Thoracic aorta (tissue), 2 donors: ENCODE data around the gene SIK3. TPM values are rescaled to one million over a fixed set of nuclear protein-coding genes. Genes with fewer than 3 reads are reported as not detected.
"Not testable (repeated sequence)": the region's sequence is repeated elsewhere in the genome, so short reads cannot be mapped to it uniquely, and the experiment has no call there.

ENCODE experiments used
- ATAC-seq: fragments of 150-250 bp; one replicate; pipeline ENCODE4 v1.8.0; 2017; ENCODE audit warnings: low read depth; ENCODE audit not compliant: insufficient number of reproducible peaks, low FRiP score
- DNase-seq: peaks from one replicate; pipeline ENCODE4 v3.0.0-alpha.2; 2020; ENCODE audit warnings: low spot score
- H3K27ac ChIP-seq, 2 donors: fragments of 200-600 bp; sonication (generic); 1 replicate in 1 of 2; 2 replicates in 1 of 2; pipeline ENCODE4 v1.5.1; 2016; ENCODE audit warnings: mild to moderate bottlenecking in 2 of 2, moderate library complexity in 2 of 2
- H3K27me3 ChIP-seq: fragments of 200-600 bp; sonication (generic); replicated peaks from 2 replicates; pipeline ENCODE4 v1.6.0; 2016; ENCODE audit warnings: mild to moderate bottlenecking; ENCODE audit not compliant: insufficient read depth
- H3K36me3 ChIP-seq: fragments of 200-600 bp; sonication (generic); one replicate; pipeline ENCODE4 v1.5.1; 2016
- H3K4me1 ChIP-seq, 2 donors: fragments of 200-600 bp; sonication (generic); 1 replicate in 1 of 2; 2 replicates in 1 of 2; pipeline versions ENCODE4 v1.5.1 to v1.6.0; 2016; ENCODE audit warnings: low read depth in 2 of 2, mild to moderate bottlenecking in 1 of 2; ENCODE audit not compliant: control insufficient read depth in 1 of 2
- H3K4me3 ChIP-seq: fragments of 200-600 bp; sonication (generic); 2 replicates; pipeline ENCODE4 v1.5.1; 2016; ENCODE audit warnings: mild to moderate bottlenecking
- H3K9me3 ChIP-seq: fragments of 200-600 bp; sonication (generic); 2 replicates; pipeline ENCODE4 v1.5.1; 2016
- CTCF ChIP-seq: fragments of 200-600 bp; sonication (generic); IDR thresholded peaks from one replicate; pipeline ENCODE4 v1.5.1; 2019; ENCODE audit warnings: antibody characterized with exemption
- total RNA-seq, 2 donors: library from RNA; depleted of rRNA; stranded (reverse); fragments of >200 nt; gene quantifications; one replicate each; pipeline versions ENCODE4 v1.1.0 to v1.2.3, GENCODE V29; 2016

SIK3 gene
- total RNA-seq, 2 donors from 2014 or later = 32.9 to 53.7 TPM

- no peak for TF ChIP-seq CTCF
- Histone ChIP-seq H3K36me3 (no peaks in the 10 kb centered on the region), H3K27me3 (no peaks in the 10 kb centered on the region), H3K4me1 (no peaks in the 10 kb centered on the region), H3K4me3 (no peak overlapping the region), H3K27ac (no peak overlapping the region), H3K9me3 (no peaks in the 10 kb centered on the region)
- no peak for ATAC-seq
- DNase-seq = no peak
Observed at GRCh38 chr11:117052196-117053149, 45.8 kb downstream of the SIK3 start.

- H3K9me3 ChIP-seq, H3K36me3 ChIP-seq, H3K27me3 ChIP-seq, H3K27ac ChIP-seq, DNase-seq, ATAC-seq, H3K4me3 ChIP-seq, H3K4me1 ChIP-seq: not testable (repeated sequence)
Observed at GRCh38 chr11:117050121-117050520, 48.1 kb downstream of the SIK3 start.

- not testable (repeated sequence) for H3K27ac ChIP-seq, H3K36me3 ChIP-seq, DNase-seq, ATAC-seq, H3K27me3 ChIP-seq, H3K4me3 ChIP-seq, H3K9me3 ChIP-seq
- peaks cover 14 to 19% of the 10 kb centered on the region in 2 donors for H3K4me1 ChIP-seq
Observed at GRCh38 chr11:117046627-117047026, 51.6 kb downstream of the SIK3 start.

- H3K27ac ChIP-seq = no peak overlapping the region
Observed at GRCh38 chr11:117045956-117046355, 52.3 kb downstream of the SIK3 start.

GRCh38 chr11:117045196-117045595 lies 53.0 kb downstream of the SIK3 start:
- Histone ChIP-seq H3K27me3 (no peaks in the 10 kb centered on the region), H3K36me3 (no peaks in the 10 kb centered on the region), H3K27ac (no peak overlapping the region), H3K9me3 (no peaks in the 10 kb centered on the region), H3K4me3 (no peak overlapping the region), H3K4me1 (peaks cover 14 to 19% of the 10 kb centered on the region in 2 donors)
- ATAC-seq (no peak), DNase-seq (no peak)
- TF ChIP-seq CTCF = no peak

More at GRCh38 chr11:117045956-117046355, 52.3 kb downstream of the SIK3 start:
- Histone ChIP-seq H3K4me3 (no peak overlapping the region), H3K9me3 (no peaks in the 10 kb centered on the region), H3K36me3 (no peaks in the 10 kb centered on the region), H3K4me1 (peaks cover 14 to 19% of the 10 kb centered on the region in 2 donors), H3K27me3 (no peaks in the 10 kb centered on the region)
- TF ChIP-seq CTCF = no peak
- DNase-seq (no peak), ATAC-seq (no peak)

- peaks cover 14 to 19% of the 10 kb centered on the region in 2 donors for H3K4me1 ChIP-seq
- H3K9me3 ChIP-seq = no peaks in the 10 kb centered on the region
- no peak overlapping the region for H3K4me3 ChIP-seq
- H3K27me3 ChIP-seq = no peaks in the 10 kb centered on the region
- no peak for TF ChIP-seq CTCF
- H3K27ac ChIP-seq = no peak overlapping the region
- no peak for DNase-seq
- ATAC-seq = no peak
- H3K36me3 ChIP-seq = no peaks in the 10 kb centered on the region
Observed at GRCh38 chr11:117044287-117045035, 53.8 kb downstream of the SIK3 start.
